Stimulated activated CD4-positive, alpha-beta T cell treated with anti-CD3 and anti-CD28 coated beads, Interleukin-2, amount 100 ng/mL, for 24 hours (primary cell): ENCODE measurements around the gene PKD1.

Experiments
- DNase-seq, 2 donors: peaks; one replicate each; pipeline ENCODE4 v3.0.0-alpha.2; 2020

PKD1 gene

GRCh38 chr16:2135770-2136490 lies at the start of gene PKD1:
PKD1 (minus strand) TSS chr16:2135898; CDS start chr16:2135689, 209 bp downstream.
- DNase-seq = peak; percentile 99 to 100

- DNase-seq = no peak
These were observed 49.3 kb upstream of the PKD1 start for GRCh38 chr16:2184962-2185361.

GRCh38 chr16:2184346-2184745 lies 48.6 kb upstream of the PKD1 start:
- DNase-seq = no peak

GRCh38 chr16:2183671-2184070 lies 48.0 kb upstream of the PKD1 start:
- DNase-seq = no peak

- no peak for DNase-seq
These were observed 46.3 kb upstream of the PKD1 start for GRCh38 chr16:2181952-2182351.

- no peak for DNase-seq
These were observed 45.5 kb upstream of the PKD1 start for GRCh38 chr16:2180962-2181923.

GRCh38 chr16:2180461-2180860 lies 44.8 kb upstream of the PKD1 start:
- DNase-seq = no peak

GRCh38 chr16:2179576-2179975 lies 43.9 kb upstream of the PKD1 start:
- DNase-seq = no peak

GRCh38 chr16:2179107-2179501 lies 43.4 kb upstream of the PKD1 start:
- DNase-seq = no peak

GRCh38 chr16:2178321-2179106 lies 42.8 kb upstream of the PKD1 start:
- DNase-seq = peak; percentile 31 to 45

- DNase-seq = no peak
These were observed 41.9 kb upstream of the PKD1 start for GRCh38 chr16:2177561-2177960.

GRCh38 chr16:2177101-2177500 lies 41.4 kb upstream of the PKD1 start:
- no peak for DNase-seq

- no peak for DNase-seq
These were observed 40.3 kb upstream of the PKD1 start for GRCh38 chr16:2176047-2176446.

GRCh38 chr16:2175454-2175853 lies 39.8 kb upstream of the PKD1 start:
- DNase-seq = no peak

GRCh38 chr16:2174396-2175131 lies 38.9 kb upstream of the PKD1 start:
- DNase-seq = no peak

- DNase-seq = no peak
These were observed 38.2 kb upstream of the PKD1 start for GRCh38 chr16:2173916-2174315.

- no peak for DNase-seq
These were observed 37.7 kb upstream of the PKD1 start for GRCh38 chr16:2173366-2173765.

- no peak for DNase-seq
These were observed 37.1 kb upstream of the PKD1 start for GRCh38 chr16:2172688-2173335.

GRCh38 chr16:2171601-2172178 lies 36.0 kb upstream of the PKD1 start:
- no peak for DNase-seq

- DNase-seq = no peak
These were observed 35.1 kb upstream of the PKD1 start for GRCh38 chr16:2170587-2171435.

- no peak for DNase-seq
These were observed 34.4 kb upstream of the PKD1 start for GRCh38 chr16:2170080-2170479.
